HEK293 (cell line): ENCODE measurements around the gene TSEN54.

Experiments
- FEZF1 ChIP-seq: fragments of 450-650 bp; formaldehyde crosslinking; IDR thresholded peaks from 2 replicates; pipeline ENCODE4 v1.5.1; 2016; ENCODE audit warnings: missing biosample characterization, missing genetic modification characterization
- GLIS1 ChIP-seq: fragments of 450-650 bp; formaldehyde crosslinking; IDR thresholded peaks from 2 replicates; pipeline ENCODE4 v1.5.1; 2016; ENCODE audit warnings: missing biosample characterization, missing genetic modification characterization
- GLIS2 ChIP-seq: fragments of 450-650 bp; formaldehyde crosslinking; IDR thresholded peaks from 2 replicates; pipeline ENCODE4 v1.5.1; 2016; ENCODE audit warnings: missing biosample characterization, missing genetic modification characterization
- HIC1 ChIP-seq: fragments of 450-650 bp; formaldehyde crosslinking; IDR thresholded peaks from 2 replicates; pipeline ENCODE4 v1.5.1; 2016; ENCODE audit warnings: missing biosample characterization, missing genetic modification characterization
- KLF1 ChIP-seq: fragments of 450-650 bp; formaldehyde crosslinking; IDR thresholded peaks from 2 replicates; pipeline ENCODE4 v1.5.1; 2016; ENCODE audit warnings: missing biosample characterization, missing genetic modification characterization
- KLF8 ChIP-seq: fragments of 450-650 bp; formaldehyde crosslinking; IDR thresholded peaks from 2 replicates; pipeline ENCODE4 v1.5.1; 2016; ENCODE audit warnings: missing biosample characterization, missing genetic modification characterization
- RBAK ChIP-seq: fragments of 450-650 bp; formaldehyde crosslinking; IDR thresholded peaks from 2 replicates; pipeline ENCODE4 v1.5.1; 2016; ENCODE audit warnings: missing biosample characterization, missing genetic modification characterization
- SP7 ChIP-seq: fragments of 450-650 bp; formaldehyde crosslinking; IDR thresholded peaks from 2 replicates; pipeline ENCODE4 v1.5.1; 2016; ENCODE audit warnings: missing biosample characterization, missing genetic modification characterization
- TRIM28 ChIP-seq: IDR thresholded peaks from 2 replicates; pipeline ENCODE4 v1.6.1; 2011; ENCODE audit warnings: low read length, control low read depth, borderline replicate concordance
- ZBTB21 ChIP-seq: fragments of 450-650 bp; formaldehyde crosslinking; IDR thresholded peaks from 2 replicates; pipeline ENCODE4 v1.5.1; 2017; ENCODE audit warnings: missing biosample characterization, missing genetic modification characterization
- ZIC2 ChIP-seq: fragments of 450-650 bp; formaldehyde crosslinking; IDR thresholded peaks from 2 replicates; pipeline ENCODE4 v1.5.1; 2016; ENCODE audit warnings: missing biosample characterization, missing genetic modification characterization
- ZNF140 ChIP-seq: fragments of 450-650 bp; formaldehyde crosslinking; IDR thresholded peaks from 2 replicates; pipeline ENCODE4 v1.5.1; 2016; ENCODE audit warnings: missing biosample characterization, missing genetic modification characterization
- ZNF16 ChIP-seq: fragments of 450-650 bp; formaldehyde crosslinking; IDR thresholded peaks from 2 replicates; pipeline ENCODE4 v1.5.1; 2016; ENCODE audit warnings: low read depth, missing biosample characterization, missing genetic modification characterization
- ZNF169 ChIP-seq: fragments of 450-650 bp; formaldehyde crosslinking; IDR thresholded peaks from 2 replicates; pipeline ENCODE4 v1.5.1; 2016; ENCODE audit warnings: missing biosample characterization, missing genetic modification characterization
- ZNF174 ChIP-seq: fragments of 450-650 bp; formaldehyde crosslinking; IDR thresholded peaks from 2 replicates; pipeline ENCODE4 v1.5.0; 2017; ENCODE audit warnings: missing biosample characterization, mild to moderate bottlenecking, missing genetic modification characterization
- ZNF19 ChIP-seq: fragments of 450-650 bp; formaldehyde crosslinking; IDR thresholded peaks from 2 replicates; pipeline ENCODE4; 2016; ENCODE audit warnings: missing biosample characterization, missing genetic modification characterization, low read depth
- ZNF24 ChIP-seq: fragments of 450-650 bp; formaldehyde crosslinking; IDR thresholded peaks from 2 replicates; pipeline ENCODE4 v1.5.1; 2016; ENCODE audit warnings: missing biosample characterization, missing genetic modification characterization
- ZNF26 ChIP-seq: fragments of 450-650 bp; formaldehyde crosslinking; IDR thresholded peaks from 2 replicates; pipeline ENCODE4 v1.5.1; 2016; ENCODE audit warnings: missing biosample characterization, missing genetic modification characterization
- ZNF302 ChIP-seq: fragments of 450-650 bp; formaldehyde crosslinking; IDR thresholded peaks from 2 replicates; pipeline ENCODE4 v1.5.1; 2016; ENCODE audit warnings: missing biosample characterization, missing genetic modification characterization, low read depth
- ZNF311 ChIP-seq: fragments of 450-650 bp; formaldehyde crosslinking; IDR thresholded peaks from 2 replicates; pipeline ENCODE4 v1.5.1; 2017; ENCODE audit warnings: missing biosample characterization, missing genetic modification characterization, borderline replicate concordance
- ZNF341 ChIP-seq: fragments of 450-650 bp; formaldehyde crosslinking; IDR thresholded peaks from 2 replicates; pipeline ENCODE4; 2016; ENCODE audit warnings: low read depth, missing biosample characterization, missing genetic modification characterization
- ZNF366 ChIP-seq: fragments of 450-650 bp; formaldehyde crosslinking; conservative IDR thresholded peaks from 2 replicates; pipeline ENCODE4 v1.5.1; 2016; ENCODE audit warnings: missing biosample characterization, missing genetic modification characterization
- ZNF473 ChIP-seq: fragments of 450-650 bp; formaldehyde crosslinking; IDR thresholded peaks from 2 replicates; pipeline ENCODE4 v1.5.1; 2017; ENCODE audit warnings: missing biosample characterization, missing genetic modification characterization
- ZNF521 ChIP-seq: fragments of 450-650 bp; formaldehyde crosslinking; IDR thresholded peaks from 2 replicates; pipeline ENCODE4 v1.5.1; 2017; ENCODE audit warnings: missing biosample characterization, mild to moderate bottlenecking, missing genetic modification characterization
- ZNF654 ChIP-seq: fragments of 450-650 bp; formaldehyde crosslinking; IDR thresholded peaks from 2 replicates; pipeline ENCODE4 v1.5.1; 2016; ENCODE audit warnings: low read depth, missing biosample characterization, missing genetic modification characterization
- ZNF76 ChIP-seq: fragments of 450-650 bp; formaldehyde crosslinking; IDR thresholded peaks from 2 replicates; pipeline ENCODE4; 2016; ENCODE audit warnings: low read depth, missing biosample characterization, missing genetic modification characterization, borderline replicate concordance
- ZNF776 ChIP-seq: fragments of 450-650 bp; formaldehyde crosslinking; IDR thresholded peaks from 2 replicates; pipeline ENCODE4 v1.5.0; 2017; ENCODE audit warnings: missing biosample characterization, missing genetic modification characterization, borderline replicate concordance
- ZNF830 ChIP-seq: fragments of 450-650 bp; IDR thresholded peaks from 2 replicates; pipeline ENCODE4 v1.5.0; 2018; ENCODE audit warnings: missing biosample characterization, missing genetic modification characterization, low read depth, mild to moderate bottlenecking, moderate library complexity
- ZSCAN4 ChIP-seq: fragments of 450-650 bp; formaldehyde crosslinking; IDR thresholded peaks from 2 replicates; pipeline ENCODE4 v1.5.1; 2017; ENCODE audit warnings: missing biosample characterization, missing genetic modification characterization
- TF ChIP-seq, protein P1 (sequence below): fragments of 450-650 bp; formaldehyde crosslinking; IDR thresholded peaks from 2 replicates; pipeline ENCODE4 v1.5.1; 2016; ENCODE audit warnings: missing biosample characterization, missing genetic modification characterization
- TF ChIP-seq, protein P2 (sequence below): fragments of 450-650 bp; formaldehyde crosslinking; IDR thresholded peaks from 2 replicates; pipeline ENCODE4 v1.5.1; 2017; ENCODE audit warnings: missing biosample characterization, missing genetic modification characterization

Gene TSEN54

DNA sequence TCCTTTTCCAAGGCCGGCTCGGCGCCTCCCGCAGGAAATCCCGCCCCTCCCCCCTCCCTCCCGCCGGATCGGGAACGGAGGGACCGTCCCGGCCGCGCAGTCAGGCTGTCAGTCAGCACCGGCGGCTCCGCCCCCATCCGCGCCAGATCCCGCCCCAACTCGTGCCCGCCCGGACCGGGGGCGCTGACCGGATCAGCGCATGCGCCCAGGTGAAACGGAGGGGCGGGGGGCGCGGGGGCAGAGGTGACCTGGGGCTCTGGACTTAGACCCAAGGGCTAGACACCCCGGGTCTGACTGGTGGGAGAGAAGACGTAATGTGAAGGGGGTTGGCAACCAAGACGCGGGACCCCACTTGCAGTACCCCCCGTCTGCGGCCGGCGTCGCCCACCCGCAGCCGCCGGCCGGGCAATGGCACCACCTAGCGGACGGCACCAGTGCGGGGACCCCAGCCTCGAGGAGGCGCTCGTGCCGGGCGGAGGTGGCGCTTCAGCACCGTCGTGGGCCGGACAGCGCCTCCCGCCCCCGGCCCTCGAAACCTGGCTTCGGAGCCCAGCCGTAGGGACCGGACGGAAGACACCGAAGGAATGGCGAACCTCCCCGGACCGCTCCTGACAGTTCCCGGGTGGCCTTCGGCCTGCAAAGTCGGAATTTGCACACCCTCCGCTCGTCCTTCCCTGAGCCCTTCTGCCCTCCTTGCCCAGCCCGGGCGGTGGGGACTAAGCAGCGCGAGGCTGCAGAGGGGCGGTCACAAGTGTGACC is 653 bp upstream of the TSEN54 start, which contains the start of gene CASKIN2 (continued):
- TF ChIP-seq ZNF776 (tag by site-specific recombination) (no peak), ZNF140 (tag by site-specific recombination) (no peak), ZNF24 (tag by site-specific recombination) (peak; percentile 32; the same call in 1 of the 2 replicates), RBAK (no peak), ZNF19 (tag by site-specific recombination) (no peak), GLIS1 (peak; percentile 69), ZNF174 (tag by site-specific recombination) (no peak), ZNF341 (tag by site-specific recombination) (peak; percentile 54), ZNF16 (tag by site-specific recombination) (no peak), ZNF76 (tag by site-specific recombination) (no peak), ZNF473 (tag by site-specific recombination) (no peak), TRIM28 (no peak), ZNF311 (no peak), ZNF366 (tag by site-specific recombination) (0 out of 2 replicates have a peak, but pooled peaks have one; percentile 8), KLF1 (tag by site-specific recombination) (peak; percentile 37; the same call in 1 of the 2 replicates), ZNF830 (tag by site-specific recombination) (no peak), HIC1 (tag by site-specific recombination) (peak; percentile 74), FEZF1 (tag by site-specific recombination) (no peak), ZNF169 (tag by site-specific recombination) (no peak), ZSCAN4 (tag by site-specific recombination) (no peak), SP7 (peak; percentile 70), GLIS2 (peak; percentile 98), ZNF654 (peak; percentile 50), KLF8 (peak; percentile 86), ZNF26 (tag by site-specific recombination) (no peak), ZBTB21 (tag by site-specific recombination) (no peak), ZIC2 (tag by site-specific recombination) (peak; percentile 26; the same call in 1 of the 2 replicates), ZNF521 (tag by site-specific recombination) (no peak), ZNF302 (no peak)
- TF ChIP-seq, protein P1, sequence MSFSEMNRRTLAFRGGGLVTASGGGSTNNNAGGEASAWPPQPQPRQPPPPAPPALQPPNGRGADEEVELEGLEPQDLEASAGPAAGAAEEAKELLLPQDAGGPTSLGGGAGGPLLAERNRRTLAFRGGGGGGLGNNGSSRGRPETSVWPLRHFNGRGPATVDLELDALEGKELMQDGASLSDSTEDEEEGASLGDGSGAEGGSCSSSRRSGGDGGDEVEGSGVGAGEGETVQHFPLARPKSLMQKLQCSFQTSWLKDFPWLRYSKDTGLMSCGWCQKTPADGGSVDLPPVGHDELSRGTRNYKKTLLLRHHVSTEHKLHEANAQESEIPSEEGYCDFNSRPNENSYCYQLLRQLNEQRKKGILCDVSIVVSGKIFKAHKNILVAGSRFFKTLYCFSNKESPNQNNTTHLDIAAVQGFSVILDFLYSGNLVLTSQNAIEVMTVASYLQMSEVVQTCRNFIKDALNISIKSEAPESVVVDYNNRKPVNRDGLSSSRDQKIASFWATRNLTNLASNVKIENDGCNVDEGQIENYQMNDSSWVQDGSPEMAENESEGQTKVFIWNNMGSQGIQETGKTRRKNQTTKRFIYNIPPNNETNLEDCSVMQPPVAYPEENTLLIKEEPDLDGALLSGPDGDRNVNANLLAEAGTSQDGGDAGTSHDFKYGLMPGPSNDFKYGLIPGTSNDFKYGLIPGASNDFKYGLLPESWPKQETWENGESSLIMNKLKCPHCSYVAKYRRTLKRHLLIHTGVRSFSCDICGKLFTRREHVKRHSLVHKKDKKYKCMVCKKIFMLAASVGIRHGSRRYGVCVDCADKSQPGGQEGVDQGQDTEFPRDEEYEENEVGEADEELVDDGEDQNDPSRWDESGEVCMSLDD (tag by site-specific recombination), result peak; percentile 98
- TF ChIP-seq, protein P2, sequence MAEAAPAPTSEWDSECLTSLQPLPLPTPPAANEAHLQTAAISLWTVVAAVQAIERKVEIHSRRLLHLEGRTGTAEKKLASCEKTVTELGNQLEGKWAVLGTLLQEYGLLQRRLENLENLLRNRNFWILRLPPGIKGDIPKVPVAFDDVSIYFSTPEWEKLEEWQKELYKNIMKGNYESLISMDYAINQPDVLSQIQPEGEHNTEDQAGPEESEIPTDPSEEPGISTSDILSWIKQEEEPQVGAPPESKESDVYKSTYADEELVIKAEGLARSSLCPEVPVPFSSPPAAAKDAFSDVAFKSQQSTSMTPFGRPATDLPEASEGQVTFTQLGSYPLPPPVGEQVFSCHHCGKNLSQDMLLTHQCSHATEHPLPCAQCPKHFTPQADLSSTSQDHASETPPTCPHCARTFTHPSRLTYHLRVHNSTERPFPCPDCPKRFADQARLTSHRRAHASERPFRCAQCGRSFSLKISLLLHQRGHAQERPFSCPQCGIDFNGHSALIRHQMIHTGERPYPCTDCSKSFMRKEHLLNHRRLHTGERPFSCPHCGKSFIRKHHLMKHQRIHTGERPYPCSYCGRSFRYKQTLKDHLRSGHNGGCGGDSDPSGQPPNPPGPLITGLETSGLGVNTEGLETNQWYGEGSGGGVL (tag by site-specific recombination), result peak; percentile 33
